ENCODE measurements around the gene MCF2L.
"Not testable (repeated sequence)": the region's sequence is repeated elsewhere in the genome, so short reads cannot be mapped to it uniquely, and the experiment has no call there.

Gene MCF2L

GRCh38 chr13:113049981-113050380, 81.0 kb downstream of the MCF2L start:
- DNase-seq (ENCODE audit: low read depth): no peak

GRCh38 chr13:113050734-113051431, 81.9 kb downstream of the MCF2L start:
- no peak for DNase-seq (ENCODE audit: low read depth)

GRCh38 chr13:113051641-113052040, 82.6 kb downstream of the MCF2L start:
- DNase-seq (ENCODE audit: low read depth): no peak

- DNase-seq (ENCODE audit: low read depth): no peak
Measured at GRCh38 chr13:113052206-113052605, 83.2 kb downstream of the MCF2L start.

GRCh38 chr13:113052971-113053370, 84.0 kb downstream of the MCF2L start:
- DNase-seq (ENCODE audit: low read depth): no peak

GRCh38 chr13:113053376-113053775, 84.4 kb downstream of the MCF2L start:
- no peak for DNase-seq (ENCODE audit: low read depth)

- no peak for DNase-seq (ENCODE audit: low read depth)
Measured at GRCh38 chr13:113053801-113054604, 85.0 kb downstream of the MCF2L start.

- no peak for DNase-seq (ENCODE audit: low read depth)
Measured at GRCh38 chr13:113057084-113057483, 88.1 kb downstream of the MCF2L start.

- DNase-seq (ENCODE audit: low read depth): not testable (repeated sequence)
Measured at GRCh38 chr13:113057559-113057958, 88.5 kb downstream of the MCF2L start.

- DNase-seq (ENCODE audit: low read depth): no peak
Measured at GRCh38 chr13:113058129-113058987, 89.3 kb downstream of the MCF2L start.

GRCh38 chr13:113058988-113059850, 90.2 kb downstream of the MCF2L start:
- DNase-seq (ENCODE audit: low read depth): no peak

- no peak for DNase-seq (ENCODE audit: low read depth)
Measured at GRCh38 chr13:113059891-113060290, 90.9 kb downstream of the MCF2L start.

GRCh38 chr13:113060557-113061270, 91.7 kb downstream of the MCF2L start:
- DNase-seq (ENCODE audit: low read depth): no peak

GRCh38 chr13:113061271-113061625, 92.2 kb downstream of the MCF2L start:
- DNase-seq (ENCODE audit: low read depth): no peak

- no peak for DNase-seq (ENCODE audit: low read depth)
Measured at GRCh38 chr13:113061796-113062425, 92.9 kb downstream of the MCF2L start.

- no peak for DNase-seq (ENCODE audit: low read depth)
Measured at GRCh38 chr13:113062691-113063090, 93.7 kb downstream of the MCF2L start.

GRCh38 chr13:113063091-113063491, 94.1 kb downstream of the MCF2L start:
- no peak for DNase-seq (ENCODE audit: low read depth)

- no peak for DNase-seq (ENCODE audit: low read depth)
Measured at GRCh38 chr13:113064000-113064533, 95.1 kb downstream of the MCF2L start.

GRCh38 chr13:113064534-113065405, 95.8 kb downstream of the MCF2L start:
- DNase-seq (ENCODE audit: low read depth): no peak

Measured in activated T-cell treated with anti-CD3 and anti-CD28 coated beads for 1 hour (primary cell).